GM12873 (cell line): ENCODE results near the gene UVSSA.

Source experiments
- TF ChIP-seq, protein P1 (sequence below): IDR thresholded peaks from 2 replicates; pipeline ENCODE4 v1.5.1; 2012; ENCODE audit warnings: low read depth, mild to moderate bottlenecking, moderate library complexity, low read length, control low read depth; ENCODE audit not compliant: insufficient read depth; ENCODE audit errors: missing control alignments

UVSSA gene, protein sequence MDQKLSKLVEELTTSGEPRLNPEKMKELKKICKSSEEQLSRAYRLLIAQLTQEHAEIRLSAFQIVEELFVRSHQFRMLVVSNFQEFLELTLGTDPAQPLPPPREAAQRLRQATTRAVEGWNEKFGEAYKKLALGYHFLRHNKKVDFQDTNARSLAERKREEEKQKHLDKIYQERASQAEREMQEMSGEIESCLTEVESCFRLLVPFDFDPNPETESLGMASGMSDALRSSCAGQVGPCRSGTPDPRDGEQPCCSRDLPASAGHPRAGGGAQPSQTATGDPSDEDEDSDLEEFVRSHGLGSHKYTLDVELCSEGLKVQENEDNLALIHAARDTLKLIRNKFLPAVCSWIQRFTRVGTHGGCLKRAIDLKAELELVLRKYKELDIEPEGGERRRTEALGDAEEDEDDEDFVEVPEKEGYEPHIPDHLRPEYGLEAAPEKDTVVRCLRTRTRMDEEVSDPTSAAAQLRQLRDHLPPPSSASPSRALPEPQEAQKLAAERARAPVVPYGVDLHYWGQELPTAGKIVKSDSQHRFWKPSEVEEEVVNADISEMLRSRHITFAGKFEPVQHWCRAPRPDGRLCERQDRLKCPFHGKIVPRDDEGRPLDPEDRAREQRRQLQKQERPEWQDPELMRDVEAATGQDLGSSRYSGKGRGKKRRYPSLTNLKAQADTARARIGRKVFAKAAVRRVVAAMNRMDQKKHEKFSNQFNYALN

DNA sequence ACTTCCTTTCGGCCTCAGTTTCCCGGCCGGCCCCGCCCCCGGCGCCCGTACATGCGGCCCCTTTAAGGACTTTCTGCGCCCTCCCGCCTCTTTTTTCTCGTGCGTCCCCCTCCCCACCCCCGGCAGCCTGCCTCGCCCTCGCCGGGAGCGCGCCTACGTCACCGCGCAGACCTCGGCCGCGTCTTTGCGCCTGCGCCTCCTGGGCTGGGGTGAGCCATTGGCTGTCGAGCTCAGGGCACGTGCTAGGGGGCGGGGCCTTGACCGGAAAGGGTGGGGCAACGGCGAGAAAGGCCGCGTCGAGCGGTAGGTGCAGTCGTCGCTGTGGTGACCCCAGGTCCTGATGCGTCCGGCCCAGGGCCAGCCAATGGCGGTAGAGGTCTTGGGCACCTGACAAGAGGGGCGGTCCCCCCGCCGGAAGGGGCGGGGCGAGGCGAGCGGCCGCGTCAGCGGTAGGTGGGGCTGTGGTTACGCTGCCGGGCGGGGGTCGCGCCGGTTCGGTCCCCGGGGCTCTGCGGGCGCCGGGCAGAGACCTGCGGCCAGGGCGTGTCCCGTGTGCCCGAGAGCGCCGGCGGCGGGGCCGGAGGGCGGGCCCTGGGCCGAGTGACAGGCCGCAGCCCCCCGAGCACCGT is at the start of gene UVSSA:
UVSSA (plus strand) TSS at position 428 of the 629 bp plus-strand sequence. CDS start 884 bp downstream, outside the sequence.
- TF ChIP-seq, protein P1, sequence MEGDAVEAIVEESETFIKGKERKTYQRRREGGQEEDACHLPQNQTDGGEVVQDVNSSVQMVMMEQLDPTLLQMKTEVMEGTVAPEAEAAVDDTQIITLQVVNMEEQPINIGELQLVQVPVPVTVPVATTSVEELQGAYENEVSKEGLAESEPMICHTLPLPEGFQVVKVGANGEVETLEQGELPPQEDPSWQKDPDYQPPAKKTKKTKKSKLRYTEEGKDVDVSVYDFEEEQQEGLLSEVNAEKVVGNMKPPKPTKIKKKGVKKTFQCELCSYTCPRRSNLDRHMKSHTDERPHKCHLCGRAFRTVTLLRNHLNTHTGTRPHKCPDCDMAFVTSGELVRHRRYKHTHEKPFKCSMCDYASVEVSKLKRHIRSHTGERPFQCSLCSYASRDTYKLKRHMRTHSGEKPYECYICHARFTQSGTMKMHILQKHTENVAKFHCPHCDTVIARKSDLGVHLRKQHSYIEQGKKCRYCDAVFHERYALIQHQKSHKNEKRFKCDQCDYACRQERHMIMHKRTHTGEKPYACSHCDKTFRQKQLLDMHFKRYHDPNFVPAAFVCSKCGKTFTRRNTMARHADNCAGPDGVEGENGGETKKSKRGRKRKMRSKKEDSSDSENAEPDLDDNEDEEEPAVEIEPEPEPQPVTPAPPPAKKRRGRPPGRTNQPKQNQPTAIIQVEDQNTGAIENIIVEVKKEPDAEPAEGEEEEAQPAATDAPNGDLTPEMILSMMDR: no peak

DNA sequence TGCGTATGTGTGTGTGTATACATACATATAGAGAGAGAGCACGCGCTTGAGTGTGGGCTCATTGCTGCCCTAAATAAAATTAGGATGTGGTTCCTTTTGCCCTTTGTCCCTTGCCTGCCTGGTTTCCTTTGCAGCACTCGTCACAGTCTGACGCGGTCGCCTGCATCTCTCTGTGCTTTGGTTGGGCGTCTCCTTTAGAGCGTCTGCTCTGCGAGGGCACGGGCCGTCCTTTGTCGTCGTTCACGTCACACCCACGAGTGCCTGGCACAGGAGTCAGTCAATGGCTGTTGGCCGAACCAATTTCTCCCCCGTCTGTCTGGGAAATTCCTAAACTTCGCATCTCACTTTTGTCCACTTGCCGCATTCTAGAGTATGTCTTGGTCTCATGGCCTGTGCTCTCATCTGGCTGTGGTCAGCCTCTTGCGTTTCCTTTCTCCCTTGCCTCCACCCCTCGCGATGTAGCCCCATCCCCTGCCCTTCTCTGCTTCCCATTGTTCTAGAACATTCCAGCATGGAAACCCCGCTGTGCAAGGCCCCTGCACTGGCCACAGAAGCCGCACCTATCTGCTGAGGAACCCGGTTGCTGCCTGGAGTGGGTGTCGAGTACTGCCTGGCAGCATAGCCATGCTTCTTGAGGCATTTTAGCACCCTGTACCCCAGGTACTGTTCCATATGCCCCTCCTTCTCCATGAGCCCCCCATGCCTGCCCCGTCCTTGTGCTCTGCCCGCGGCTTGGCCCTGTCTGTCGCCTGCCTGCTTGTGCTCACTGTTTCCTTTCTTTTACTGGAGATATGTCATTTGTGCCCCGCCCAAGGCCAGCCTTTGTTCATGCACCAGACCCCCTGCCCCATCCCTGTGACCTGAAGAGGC is 49.3 kb upstream of the UVSSA start:
- TF ChIP-seq, protein P1: no peak

DNA sequence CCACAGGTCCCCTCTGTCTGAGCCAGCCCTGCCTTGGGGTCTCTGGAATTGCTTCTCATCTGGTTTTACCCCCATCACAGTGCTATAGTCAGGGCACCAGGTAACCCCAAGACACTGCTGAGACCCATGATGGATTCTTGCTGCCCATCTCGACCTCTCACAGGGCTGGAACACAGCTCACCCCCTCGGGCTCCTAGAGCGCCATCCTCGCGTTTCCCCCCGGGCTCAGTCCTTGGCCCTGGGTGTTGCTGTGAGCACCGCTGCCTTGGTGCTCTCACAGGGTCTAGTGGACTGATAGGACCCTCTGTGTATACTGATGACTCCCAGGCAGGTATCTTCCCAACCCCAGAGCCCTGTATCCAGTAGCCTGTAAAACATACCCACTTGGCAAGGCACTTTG is 48.5 kb upstream of the UVSSA start:
- TF ChIP-seq, protein P1: no peak

DNA sequence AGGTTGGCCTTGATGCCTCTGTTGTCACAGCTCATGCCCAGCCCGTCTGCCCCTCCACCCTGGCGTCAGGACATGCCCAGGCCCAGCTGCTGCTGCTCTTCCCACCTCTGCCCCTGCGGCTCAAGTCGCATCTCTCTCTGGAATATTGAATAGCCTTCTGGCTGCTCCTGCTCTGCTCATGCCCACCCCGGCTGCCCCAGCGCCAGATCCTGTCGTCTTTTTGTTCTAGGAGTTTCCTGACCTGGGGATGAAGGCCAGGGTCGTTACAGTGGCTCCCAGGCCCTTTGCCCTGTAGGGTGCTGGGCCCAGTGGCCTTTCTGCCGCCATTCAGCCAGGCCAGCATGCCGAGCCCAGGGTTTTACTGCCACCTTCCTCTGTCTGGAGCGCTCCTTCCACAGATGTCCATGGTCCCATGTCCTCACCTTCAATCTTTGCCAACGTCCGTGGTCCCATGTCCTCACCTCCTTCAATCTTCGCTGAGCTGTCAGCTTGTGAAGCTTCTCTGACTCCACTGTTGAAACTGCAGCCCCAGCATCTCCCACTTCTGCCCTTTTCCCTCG is 47.6 kb upstream of the UVSSA start:
- TF ChIP-seq, protein P1: no peak

DNA sequence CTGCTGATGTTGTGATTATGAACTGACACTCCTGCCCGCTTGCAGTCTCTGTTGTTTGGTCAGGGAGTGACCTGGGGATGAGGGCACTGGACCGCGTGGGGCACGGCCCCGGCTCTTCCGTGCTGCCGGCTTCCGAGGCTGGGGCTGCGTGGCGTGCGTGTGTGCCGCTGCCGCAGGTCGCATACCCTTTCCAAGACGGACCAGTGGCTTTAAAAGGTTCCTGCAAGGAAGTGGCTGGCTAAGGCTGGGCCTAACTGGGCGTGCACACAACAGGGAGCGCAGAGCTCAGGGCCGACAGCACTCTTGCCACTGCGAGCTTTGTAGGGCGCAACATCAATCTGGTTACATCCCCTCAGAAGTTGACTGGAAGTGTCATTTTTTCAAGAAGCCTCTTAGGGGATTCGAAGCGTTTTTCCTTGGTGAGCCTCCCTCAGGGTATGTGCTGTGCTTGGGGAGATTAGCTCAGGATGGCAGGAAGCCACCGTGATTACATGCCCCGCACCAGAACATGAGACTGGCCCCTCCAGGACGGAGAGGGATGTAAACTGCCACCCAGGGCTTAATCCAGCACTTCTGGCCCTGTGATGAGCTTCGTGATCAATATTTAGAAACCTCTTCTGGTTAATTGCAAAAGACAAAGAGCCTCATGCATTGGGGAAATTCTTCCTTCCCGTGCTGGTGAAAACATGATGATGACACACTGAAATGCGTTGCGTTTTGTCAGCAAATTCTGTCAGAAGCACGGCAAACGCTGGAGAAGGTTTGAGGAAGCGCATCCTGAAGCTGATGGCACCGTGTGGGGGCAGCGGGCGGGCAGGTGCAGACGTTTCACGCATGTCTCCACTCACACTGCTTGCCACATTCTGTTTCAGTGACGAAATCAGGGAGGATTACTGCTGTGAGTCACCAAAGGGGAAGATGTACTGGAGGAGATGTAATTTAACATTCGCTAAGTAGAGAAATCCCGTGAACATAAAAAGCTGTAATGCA is 46.2 kb upstream of the UVSSA start:
- TF ChIP-seq, protein P1: no peak

DNA sequence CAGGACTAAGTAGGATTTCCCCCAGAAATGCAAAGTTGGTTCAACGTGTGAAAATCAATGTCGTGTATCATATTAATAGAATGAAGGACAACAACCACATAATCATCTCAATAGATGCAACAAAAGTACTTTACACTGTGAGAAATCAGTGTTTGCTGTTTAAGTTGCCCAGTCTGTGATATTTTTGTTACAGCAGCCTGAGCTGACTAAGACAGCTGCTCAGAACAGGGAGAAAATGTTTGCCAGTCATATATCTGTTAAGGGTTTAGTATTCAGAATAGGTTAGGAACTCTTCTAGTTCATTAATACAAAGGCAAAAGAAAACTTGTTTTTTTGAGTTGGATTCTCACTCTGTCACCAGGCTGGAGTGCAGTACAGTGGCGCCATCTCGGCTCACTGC is 44.8 kb upstream of the UVSSA start:
- TF ChIP-seq, protein P1: no peak
